ENCODE data around the gene PLD5. TPM values are rescaled to one million over a fixed set of nuclear protein-coding genes. Genes with fewer than 3 reads are reported as not detected.
A peak's percentile ranks its signal among the peaks of the same experiment; 100 is the strongest.

PLD5 gene
- total RNA-seq (not detected), polyA plus RNA-seq (not detected), total RNA-seq (not detected)

- ATAC-seq (peak; percentile 10), DNase-seq (no peak)
- peaks cover 54 to 66% (median 63%) of the 10 kb centered on the region in 5 donors for H3K27me3 Mint-ChIP-seq
- no peaks in the 10 kb centered on the region for H3K4me1 ChIP-seq (ENCODE audit: control insufficient read depth in 2 of 2, insufficient read depth in 2 of 2, low read length in 2 of 2)
- H3K9me3 Mint-ChIP-seq, result peaks cover 0 to 8% (median 0%) of the 10 kb centered on the region in 11 donors
- peaks cover 4 to 13% (median 10%) of the 10 kb centered on the region in 7 donors for H3K4me1 Mint-ChIP-seq
- no peak within 1 kb of the TSS for H3K27ac Mint-ChIP-seq
- peak within 1 kb of the TSS; percentile 24 to 76 (median 56) for H3K4me3 Mint-ChIP-seq
- peaks cover 0 to 7% (median 0%) of the 10 kb centered on the region in 5 donors for H3K36me3 Mint-ChIP-seq
- CTCF ChIA-PET, result no interaction called here
- H3K27ac ChIP-seq (ENCODE audit: low read depth, low read length), result no peak within 1 kb of the TSS
- H3K27me3 ChIP-seq (ENCODE audit: control insufficient read depth in 2 of 2, insufficient read depth in 2 of 2, low read length in 2 of 2), result peaks cover 2 to 14% of the 10 kb centered on the region in 2 donors
- no peaks in the 10 kb centered on the region for H3K36me3 ChIP-seq (ENCODE audit: control insufficient read depth in 2 of 3, insufficient read depth in 3 of 3, low read length in 3 of 3)
- H3K4me3 ChIP-seq (ENCODE audit: low read length), result no peak within 1 kb of the TSS
- H3K9me3 ChIP-seq (ENCODE audit: control insufficient read depth in 2 of 3, low read length in 3 of 3), result no peaks in the 10 kb centered on the region
- intact Hi-C loops (cut with micrococcal nuclease), result no loop called here
- POLR2A ChIA-PET, result no interaction called here
Observed at GRCh38 chr1:242524571-242525359, at the start of gene PLD5. PLD5 (minus strand) TSS chr1:242524697.

DNA sequence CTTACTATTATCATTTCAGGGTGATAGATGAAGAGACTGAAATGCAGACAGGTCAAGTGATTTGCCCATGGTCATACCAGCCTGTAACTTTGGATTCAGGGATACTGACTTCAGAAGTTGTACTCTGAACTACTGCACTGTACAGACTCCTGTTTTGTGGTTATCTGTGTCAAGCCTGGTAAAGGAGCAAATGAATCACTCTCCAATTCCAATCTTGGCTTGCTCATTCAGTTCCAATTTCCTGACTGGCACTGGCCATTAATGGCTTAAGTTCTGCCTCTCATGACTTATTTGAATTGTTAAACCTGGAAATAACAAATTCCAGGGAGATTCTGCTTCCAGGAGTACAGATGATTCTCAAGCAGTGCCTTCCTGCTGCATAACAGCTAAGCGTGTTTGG lies 45.4 kb upstream of the PLD5 start:
- no peak for DNase-seq
- Mint-ChIP-seq H3K4me3 (no peak overlapping the region), H3K27me3 (peaks cover 0 to 8% (median 0%) of the 10 kb centered on the region in 5 donors), H3K36me3 (peaks cover 0 to 5% (median 0%) of the 10 kb centered on the region in 5 donors), H3K27ac (no peak overlapping the region), H3K9me3 (peaks cover 0 to 11% (median 0%) of the 10 kb centered on the region in 11 donors), H3K4me1 (no peaks in the 10 kb centered on the region)
- CTCF ChIA-PET, result interaction anchor here (0.6 kb wide), 1 partner anchor 52 kb away, joined by 6 read pairs; no protein-coding TSS in a partner anchor
- no peak for ATAC-seq
- Histone ChIP-seq H3K27ac (ENCODE audit: low read depth, low read length) (no peak overlapping the region), H3K27me3 (ENCODE audit: control insufficient read depth in 2 of 2, insufficient read depth in 2 of 2, low read length in 2 of 2) (no peaks in the 10 kb centered on the region), H3K36me3 (ENCODE audit: control insufficient read depth in 2 of 3, insufficient read depth in 3 of 3, low read length in 3 of 3) (no peaks in the 10 kb centered on the region), H3K9me3 (ENCODE audit: control insufficient read depth in 2 of 3, low read length in 3 of 3) (no peaks in the 10 kb centered on the region), H3K4me1 (ENCODE audit: control insufficient read depth in 2 of 2, insufficient read depth in 2 of 2, low read length in 2 of 2) (no peaks in the 10 kb centered on the region), H3K4me3 (ENCODE audit: low read length) (no peak overlapping the region)
- intact Hi-C loops (cut with micrococcal nuclease), result no loop called here
- POLR2A ChIA-PET, result no interaction called here

GRCh38 chr1:242568666-242569065 lies 44.2 kb upstream of the PLD5 start:
- Histone ChIP-seq H3K36me3 (ENCODE audit: control insufficient read depth in 2 of 3, insufficient read depth in 3 of 3, low read length in 3 of 3) (no peaks in the 10 kb centered on the region), H3K9me3 (ENCODE audit: control insufficient read depth in 2 of 3, low read length in 3 of 3) (no peaks in the 10 kb centered on the region), H3K27ac (ENCODE audit: low read depth, low read length) (no peak overlapping the region), H3K27me3 (ENCODE audit: control insufficient read depth in 2 of 2, insufficient read depth in 2 of 2, low read length in 2 of 2) (no peaks in the 10 kb centered on the region), H3K4me3 (ENCODE audit: low read length) (no peak overlapping the region), H3K4me1 (ENCODE audit: control insufficient read depth in 2 of 2, insufficient read depth in 2 of 2, low read length in 2 of 2) (no peaks in the 10 kb centered on the region)
- no peak for ATAC-seq
- ChIA-PET POLR2A (no interaction called here), CTCF (no interaction called here)
- H3K4me3 Mint-ChIP-seq, result no peak overlapping the region
- no peaks in the 10 kb centered on the region for H3K4me1 Mint-ChIP-seq
- no peak overlapping the region for H3K27ac Mint-ChIP-seq
- intact Hi-C loops (cut with micrococcal nuclease), result no loop called here
- peaks cover 0 to 5% (median 0%) of the 10 kb centered on the region in 5 donors for H3K36me3 Mint-ChIP-seq
- peaks cover 0 to 11% (median 0%) of the 10 kb centered on the region in 11 donors for H3K9me3 Mint-ChIP-seq
- DNase-seq, result no peak
- H3K27me3 Mint-ChIP-seq, result peaks cover 0 to 8% (median 0%) of the 10 kb centered on the region in 5 donors

DNA sequence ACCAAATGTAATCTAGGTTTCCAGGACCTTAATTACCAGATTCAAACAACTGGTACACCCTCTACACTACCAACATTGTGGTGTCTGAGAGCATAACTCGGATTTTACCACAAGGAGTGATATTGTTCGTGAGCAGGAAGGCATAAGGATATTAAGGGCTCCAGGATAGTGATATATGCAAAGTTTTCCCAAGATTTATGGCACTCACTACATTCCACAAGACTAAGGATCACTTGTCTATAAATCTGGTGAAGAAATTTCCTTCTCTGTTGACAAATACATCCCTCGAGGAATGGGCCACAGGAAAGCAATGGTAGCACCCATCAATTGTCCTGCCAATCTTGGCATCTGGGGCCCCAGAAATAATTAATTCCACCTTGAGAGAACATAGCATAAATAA lies 43.1 kb upstream of the PLD5 start:
- no peaks in the 10 kb centered on the region for H3K9me3 ChIP-seq (ENCODE audit: control insufficient read depth in 2 of 3, low read length in 3 of 3)
- POLR2A ChIA-PET, result no interaction called here
- no peak overlapping the region for H3K4me3 ChIP-seq (ENCODE audit: low read length)
- no peak for ATAC-seq
- no peak for DNase-seq
- intact Hi-C loops (cut with micrococcal nuclease), result no loop called here
- no peaks in the 10 kb centered on the region for H3K4me1 ChIP-seq (ENCODE audit: control insufficient read depth in 2 of 2, insufficient read depth in 2 of 2, low read length in 2 of 2)
- H3K36me3 ChIP-seq (ENCODE audit: control insufficient read depth in 2 of 3, insufficient read depth in 3 of 3, low read length in 3 of 3), result no peaks in the 10 kb centered on the region
- peaks cover 0 to 5% (median 0%) of the 10 kb centered on the region in 5 donors for H3K36me3 Mint-ChIP-seq
- no peaks in the 10 kb centered on the region for H3K4me1 Mint-ChIP-seq
- CTCF ChIA-PET, result no interaction called here
- H3K9me3 Mint-ChIP-seq, result peaks cover 0 to 7% (median 0%) of the 10 kb centered on the region in 11 donors
- H3K27ac Mint-ChIP-seq, result no peak overlapping the region
- no peak overlapping the region for H3K4me3 Mint-ChIP-seq
- peaks cover 0 to 8% (median 0%) of the 10 kb centered on the region in 5 donors for H3K27me3 Mint-ChIP-seq
- no peak overlapping the region for H3K27ac ChIP-seq (ENCODE audit: low read depth, low read length)
- no peaks in the 10 kb centered on the region for H3K27me3 ChIP-seq (ENCODE audit: control insufficient read depth in 2 of 2, insufficient read depth in 2 of 2, low read length in 2 of 2)

- peaks cover 0 to 11% (median 0%) of the 10 kb centered on the region in 11 donors for H3K9me3 Mint-ChIP-seq
- H3K27me3 ChIP-seq (ENCODE audit: control insufficient read depth in 2 of 2, insufficient read depth in 2 of 2, low read length in 2 of 2), result no peaks in the 10 kb centered on the region
- H3K4me3 Mint-ChIP-seq, result no peak overlapping the region
- H3K4me1 Mint-ChIP-seq, result no peaks in the 10 kb centered on the region
- H3K27me3 Mint-ChIP-seq, result peaks cover 0 to 23% (median 15%) of the 10 kb centered on the region in 5 donors
- CTCF ChIA-PET, result no interaction called here
- no peaks in the 10 kb centered on the region for H3K9me3 ChIP-seq (ENCODE audit: control insufficient read depth in 2 of 3, low read length in 3 of 3)
- no peaks in the 10 kb centered on the region for H3K36me3 Mint-ChIP-seq
- no peak for DNase-seq
- no peaks in the 10 kb centered on the region for H3K36me3 ChIP-seq (ENCODE audit: control insufficient read depth in 2 of 3, insufficient read depth in 3 of 3, low read length in 3 of 3)
- intact Hi-C loops (cut with micrococcal nuclease), result no loop called here
- POLR2A ChIA-PET, result no interaction called here
- no peak for ATAC-seq
- H3K4me3 ChIP-seq (ENCODE audit: low read length), result no peak overlapping the region
- no peaks in the 10 kb centered on the region for H3K4me1 ChIP-seq (ENCODE audit: control insufficient read depth in 2 of 2, insufficient read depth in 2 of 2, low read length in 2 of 2)
- no peak overlapping the region for H3K27ac Mint-ChIP-seq
- no peak overlapping the region for H3K27ac ChIP-seq (ENCODE audit: low read depth, low read length)
Observed at GRCh38 chr1:242556759-242557158, 32.3 kb upstream of the PLD5 start.

DNA sequence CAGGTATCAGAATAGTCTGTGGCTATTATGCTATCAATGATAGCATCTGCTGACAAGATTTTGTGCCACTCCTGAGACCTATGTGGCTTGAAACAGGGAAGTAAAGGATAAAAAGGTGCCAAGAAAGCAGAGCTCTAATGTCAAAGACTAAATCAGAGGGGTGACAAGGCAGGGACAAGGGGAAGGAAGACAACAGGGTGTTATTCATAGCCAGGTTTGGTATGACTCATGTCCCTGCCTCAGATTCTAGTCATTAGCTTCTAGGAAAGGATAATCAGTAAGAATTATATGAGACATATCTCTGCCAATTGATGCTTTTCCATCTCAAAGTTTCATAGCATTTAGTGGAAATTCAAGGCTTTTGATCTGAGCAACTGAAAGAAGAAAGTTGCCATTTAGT lies 31.8 kb upstream of the PLD5 start:
- Histone ChIP-seq H3K36me3 (ENCODE audit: control insufficient read depth in 2 of 3, insufficient read depth in 3 of 3, low read length in 3 of 3) (no peaks in the 10 kb centered on the region), H3K9me3 (ENCODE audit: control insufficient read depth in 2 of 3, low read length in 3 of 3) (no peaks in the 10 kb centered on the region), H3K27me3 (ENCODE audit: control insufficient read depth in 2 of 2, insufficient read depth in 2 of 2, low read length in 2 of 2) (no peaks in the 10 kb centered on the region), H3K4me3 (ENCODE audit: low read length) (no peak overlapping the region), H3K4me1 (ENCODE audit: control insufficient read depth in 2 of 2, insufficient read depth in 2 of 2, low read length in 2 of 2) (no peaks in the 10 kb centered on the region), H3K27ac (ENCODE audit: low read depth, low read length) (no peak overlapping the region)
- Mint-ChIP-seq H3K9me3 (peaks cover 0 to 11% (median 0%) of the 10 kb centered on the region in 11 donors), H3K27me3 (peaks cover 0 to 23% (median 15%) of the 10 kb centered on the region in 5 donors), H3K36me3 (no peaks in the 10 kb centered on the region), H3K27ac (no peak overlapping the region), H3K4me3 (no peak overlapping the region), H3K4me1 (no peaks in the 10 kb centered on the region)
- ChIA-PET POLR2A (no interaction called here), CTCF (no interaction called here)
- no peak for ATAC-seq
- intact Hi-C loops (cut with micrococcal nuclease), result no loop called here
- no peak for DNase-seq

DNA sequence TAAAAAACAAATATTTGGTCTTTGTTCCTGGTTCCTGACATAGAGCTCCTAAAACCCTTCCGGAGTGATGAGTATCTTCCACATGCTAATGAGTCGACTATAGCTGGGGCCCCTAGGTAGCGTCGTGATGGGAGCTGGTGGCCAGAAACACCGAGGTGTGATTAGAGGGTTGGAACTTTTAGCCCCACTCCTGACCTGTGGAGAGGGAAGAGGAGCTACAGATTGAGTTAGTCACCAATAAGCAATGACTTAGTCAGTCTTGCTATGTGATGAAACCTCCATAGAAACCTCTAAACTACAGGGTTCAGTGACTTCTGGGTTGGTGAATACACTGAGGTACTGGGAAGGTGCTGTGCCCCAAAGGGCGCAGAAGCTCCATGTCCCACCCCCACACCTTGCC lies 30.1 kb upstream of the PLD5 start:
- ChIA-PET POLR2A (no interaction called here), CTCF (no interaction called here)
- Histone ChIP-seq H3K27ac (ENCODE audit: low read depth, low read length) (no peak overlapping the region), H3K27me3 (ENCODE audit: control insufficient read depth in 2 of 2, insufficient read depth in 2 of 2, low read length in 2 of 2) (no peaks in the 10 kb centered on the region), H3K4me1 (ENCODE audit: control insufficient read depth in 2 of 2, insufficient read depth in 2 of 2, low read length in 2 of 2) (no peaks in the 10 kb centered on the region), H3K36me3 (ENCODE audit: control insufficient read depth in 2 of 3, insufficient read depth in 3 of 3, low read length in 3 of 3) (no peaks in the 10 kb centered on the region), H3K4me3 (ENCODE audit: low read length) (no peak overlapping the region), H3K9me3 (ENCODE audit: control insufficient read depth in 2 of 3, low read length in 3 of 3) (no peaks in the 10 kb centered on the region)
- no peak for DNase-seq
- no peaks in the 10 kb centered on the region for H3K36me3 Mint-ChIP-seq
- no peak for ATAC-seq
- no peak overlapping the region for H3K27ac Mint-ChIP-seq
- intact Hi-C loops (cut with micrococcal nuclease), result no loop called here
- no peaks in the 10 kb centered on the region for H3K4me1 Mint-ChIP-seq
- no peak overlapping the region for H3K4me3 Mint-ChIP-seq
- H3K27me3 Mint-ChIP-seq, result peaks cover 0 to 23% (median 15%) of the 10 kb centered on the region in 5 donors
- peaks cover 0 to 11% (median 0%) of the 10 kb centered on the region in 11 donors for H3K9me3 Mint-ChIP-seq
